GM18909 (cell line): Measurements from ENCODE around the gene PSG3.
"Not testable (repeated sequence)": the region's sequence is repeated elsewhere in the genome, so short reads cannot be mapped to it uniquely, and the experiment has no call there.

Source experiments
- ATAC-seq: cut with Tn5 transposase; IDR thresholded peaks from one replicate; pipeline ENCODE4 v1.9.1; 2021; ENCODE audit warnings: mild to moderate bottlenecking; ENCODE audit not compliant: unreplicated experiment, poor library complexity

The PSG3 gene

GRCh38 chr19:42697884-42698283 is 42.4 kb downstream of the PSG3 start:
- ATAC-seq = no peak

- ATAC-seq = no peak
Measured at GRCh38 chr19:42695811-42696503, 44.3 kb downstream of the PSG3 start.

GRCh38 chr19:42693760-42694350 is 46.4 kb downstream of the PSG3 start:
- ATAC-seq = no peak

- ATAC-seq = no peak
Measured at GRCh38 chr19:42683917-42684513, 56.3 kb downstream of the PSG3 start.

- ATAC-seq = not testable (repeated sequence)
Measured at GRCh38 chr19:42676326-42676725, 64.0 kb downstream of the PSG3 start.

- ATAC-seq = not testable (repeated sequence)
Measured at GRCh38 chr19:42674549-42674948, 65.7 kb downstream of the PSG3 start.
